CD4-positive, alpha-beta T cell (primary cell): ENCODE results near the gene GNA12. TPM values are rescaled to one million over a fixed set of nuclear protein-coding genes. Genes with fewer than 3 reads are reported as not detected.

Experiments used
- ATAC-seq: fragments of 200-7000 bp; cut with Tn5 transposase; one replicate; pipeline ENCODE4 v1.10.0; 2022; ENCODE audit warnings: mild to moderate bottlenecking; ENCODE audit not compliant: poor library complexity
- CTCF ChIA-PET: fragments of 350-600 bp; sonication (Branson Sonifier 250); formaldehyde crosslinking; loops from one replicate; lab custom pipeline; 2021; ENCODE audit warnings: antibody characterized with exemption, inconsistent platforms; lab: Charles Lee
- POLR2A ChIA-PET: fragments of 350-600 bp; sonication (Branson Sonifier 250); formaldehyde crosslinking; loops from one replicate; lab custom pipeline; 2021; ENCODE audit warnings: antibody characterized with exemption, inconsistent platforms; lab: Charles Lee
- DNase-seq, 14 experiments: peaks; one replicate each; pipeline ENCODE4 v3.0.0-alpha.2; 2013 to 2020; ENCODE audit warnings: mixed read lengths in 2 of 14
- H3K27ac ChIP-seq, 2 donors: one replicate each; pipeline versions ENCODE4 v1.5.1 to v1.7.0; 2013; ENCODE audit warnings: low read length in 2 of 2, low read depth in 1 of 2, mild to moderate bottlenecking in 1 of 2
- H3K27me3 ChIP-seq, 2 experiments: 1 replicate in 1 of 2; 2 replicates in 1 of 2; pipeline versions ENCODE4 v1.6.1 to v1.7.0; 2013; ENCODE audit warnings: low read length in 2 of 2, control low read depth in 1 of 2, mild to moderate bottlenecking in 1 of 2, moderate library complexity in 1 of 2; ENCODE audit not compliant: insufficient read depth in 2 of 2, control insufficient read depth in 1 of 2
- H3K36me3 ChIP-seq: one replicate; pipeline ENCODE4 v1.6.1; 2013; ENCODE audit warnings: low read length, control low read depth; ENCODE audit not compliant: insufficient read depth
- H3K4me1 ChIP-seq: one replicate; pipeline ENCODE4 v1.6.1; 2013; ENCODE audit warnings: low read length, control low read depth; ENCODE audit not compliant: insufficient read depth
- H3K4me3 ChIP-seq: one replicate; pipeline ENCODE4 v1.5.1; 2013; ENCODE audit warnings: mild to moderate bottlenecking, low read length, moderate library complexity
- H3K9me3 ChIP-seq, 2 experiments: 1 replicate in 1 of 2; 2 replicates in 1 of 2; pipeline versions ENCODE4 v1.6.1 to v1.7.0; 2013; ENCODE audit warnings: low read length in 2 of 2, mild to moderate bottlenecking in 2 of 2, control low read depth in 1 of 2, moderate library complexity in 1 of 2; ENCODE audit not compliant: control insufficient read depth in 1 of 2, insufficient read depth in 1 of 2
- H3K27ac Mint-ChIP-seq: one replicate; pipeline ENCODE4 v1.8.0; 2020; ENCODE audit warnings: mixed read lengths
- H3K27me3 Mint-ChIP-seq: one replicate; pipeline ENCODE4 v1.8.0; 2021; ENCODE audit warnings: mixed read lengths
- H3K36me3 Mint-ChIP-seq: one replicate; pipeline ENCODE4 v1.8.0; 2021; ENCODE audit warnings: low read depth, mixed read lengths
- H3K4me1 Mint-ChIP-seq: one replicate; pipeline ENCODE4 v1.8.0; 2021; ENCODE audit warnings: low read depth, mixed read lengths
- H3K4me3 Mint-ChIP-seq: one replicate; pipeline ENCODE4 v1.8.0; 2020; ENCODE audit warnings: mild to moderate bottlenecking, mixed read lengths
- H3K9me3 Mint-ChIP-seq: one replicate; pipeline ENCODE4 v1.8.0; 2020; ENCODE audit warnings: mixed read lengths
- intact Hi-C, 2 experiments: fragments of 100-400 bp; cut with DNase I in 1 of 2; cut with micrococcal nuclease in 1 of 2; formaldehyde crosslinking; loops; one replicate each; pipeline versions ENCODE4 v1.15.1 to v1.9.0; 2023 to 2025; cut with DNase I, micrococcal nuclease
- total RNA-seq, 174 experiments: library from RNA in 2 of 174; stranded (reverse) in 2 of 174; gene quantifications; one replicate each; pipeline ENCODE4 v1.2.3 and lab custom pipeline; 2021 to 2026
- TF ChIP-seq, protein P1 (sequence below): fragments of 200-600 bp; IDR thresholded peaks from one replicate; pipeline ENCODE4 v1.8.0; 2022; ENCODE audit warnings: antibody characterized with exemption, mild to moderate bottlenecking

The GNA12 gene
- total RNA-seq, 2 experiments from 2014 or later, result 16.0 to 16.1 TPM

DNA sequence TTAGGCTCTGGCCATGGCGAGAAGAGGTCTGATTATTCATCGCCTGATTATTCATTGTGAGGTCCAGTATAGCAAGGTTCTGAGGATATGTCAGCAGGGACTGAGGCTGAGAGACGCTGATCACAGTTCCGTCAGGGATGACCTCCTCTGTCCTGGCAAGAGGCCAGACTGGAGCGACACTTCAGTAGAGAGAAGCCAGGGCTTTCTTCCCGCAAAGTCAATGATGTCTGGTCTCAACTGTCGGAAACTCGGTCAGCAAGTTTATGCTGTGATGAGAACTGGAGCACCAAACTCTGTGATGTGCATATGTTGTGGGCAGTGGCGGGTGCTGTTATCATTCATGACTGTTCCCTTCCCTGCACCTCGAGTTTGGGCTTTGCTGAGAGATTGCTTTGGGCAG lies 29.0 kb upstream of the GNA12 start:
- DNase-seq (no peak), ATAC-seq (no peak)
- no peaks in the 10 kb centered on the region for H3K27me3 ChIP-seq
- H3K4me1 ChIP-seq, result peaks cover 34% of the 10 kb centered on the region
- no peaks in the 10 kb centered on the region for H3K9me3 Mint-ChIP-seq
- H3K9me3 ChIP-seq, result no peaks in the 10 kb centered on the region
- ChIA-PET POLR2A (no interaction called here), CTCF (no interaction called here)
- peak overlapping the region; percentile 81 for H3K27ac Mint-ChIP-seq
- peak overlapping the region; percentile 20 for H3K4me3 Mint-ChIP-seq
- H3K4me3 ChIP-seq, result no peak overlapping the region
- no peaks in the 10 kb centered on the region for H3K27me3 Mint-ChIP-seq
- no peaks in the 10 kb centered on the region for H3K36me3 ChIP-seq
- TF ChIP-seq, protein P1, sequence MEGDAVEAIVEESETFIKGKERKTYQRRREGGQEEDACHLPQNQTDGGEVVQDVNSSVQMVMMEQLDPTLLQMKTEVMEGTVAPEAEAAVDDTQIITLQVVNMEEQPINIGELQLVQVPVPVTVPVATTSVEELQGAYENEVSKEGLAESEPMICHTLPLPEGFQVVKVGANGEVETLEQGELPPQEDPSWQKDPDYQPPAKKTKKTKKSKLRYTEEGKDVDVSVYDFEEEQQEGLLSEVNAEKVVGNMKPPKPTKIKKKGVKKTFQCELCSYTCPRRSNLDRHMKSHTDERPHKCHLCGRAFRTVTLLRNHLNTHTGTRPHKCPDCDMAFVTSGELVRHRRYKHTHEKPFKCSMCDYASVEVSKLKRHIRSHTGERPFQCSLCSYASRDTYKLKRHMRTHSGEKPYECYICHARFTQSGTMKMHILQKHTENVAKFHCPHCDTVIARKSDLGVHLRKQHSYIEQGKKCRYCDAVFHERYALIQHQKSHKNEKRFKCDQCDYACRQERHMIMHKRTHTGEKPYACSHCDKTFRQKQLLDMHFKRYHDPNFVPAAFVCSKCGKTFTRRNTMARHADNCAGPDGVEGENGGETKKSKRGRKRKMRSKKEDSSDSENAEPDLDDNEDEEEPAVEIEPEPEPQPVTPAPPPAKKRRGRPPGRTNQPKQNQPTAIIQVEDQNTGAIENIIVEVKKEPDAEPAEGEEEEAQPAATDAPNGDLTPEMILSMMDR, result no peak
- H3K4me1 Mint-ChIP-seq, result peaks cover 69% of the 10 kb centered on the region
- intact Hi-C loops, result no loop called here
- no peak overlapping the region for H3K27ac ChIP-seq
- H3K36me3 Mint-ChIP-seq, result no peaks in the 10 kb centered on the region

GRCh38 chr7:2872296-2872874 lies 28.3 kb upstream of the GNA12 start:
- H3K27ac ChIP-seq, result peak overlapping the region in 1 of 2 donors; percentile 55
- Mint-ChIP-seq H3K4me3 (no peak overlapping the region), H3K27me3 (no peaks in the 10 kb centered on the region), H3K4me1 (peaks cover 67% of the 10 kb centered on the region), H3K9me3 (no peaks in the 10 kb centered on the region), H3K36me3 (no peaks in the 10 kb centered on the region), H3K27ac (peak overlapping the region; percentile 81)
- no peak overlapping the region for H3K4me3 ChIP-seq
- ChIA-PET POLR2A (interaction anchor here (1.0 kb wide), 1 partner anchor 223 kb away, joined by 4 read pairs; no protein-coding TSS in a partner anchor), CTCF (no interaction called here)
- DNase-seq, result no peak
- no peaks in the 10 kb centered on the region for H3K27me3 ChIP-seq
- intact Hi-C loops, result no loop called here
- no peaks in the 10 kb centered on the region for H3K9me3 ChIP-seq
- ATAC-seq, result no peak
- TF ChIP-seq, protein P1, result no peak
- H3K36me3 ChIP-seq, result no peaks in the 10 kb centered on the region
- peaks cover 33% of the 10 kb centered on the region for H3K4me1 ChIP-seq

DNA sequence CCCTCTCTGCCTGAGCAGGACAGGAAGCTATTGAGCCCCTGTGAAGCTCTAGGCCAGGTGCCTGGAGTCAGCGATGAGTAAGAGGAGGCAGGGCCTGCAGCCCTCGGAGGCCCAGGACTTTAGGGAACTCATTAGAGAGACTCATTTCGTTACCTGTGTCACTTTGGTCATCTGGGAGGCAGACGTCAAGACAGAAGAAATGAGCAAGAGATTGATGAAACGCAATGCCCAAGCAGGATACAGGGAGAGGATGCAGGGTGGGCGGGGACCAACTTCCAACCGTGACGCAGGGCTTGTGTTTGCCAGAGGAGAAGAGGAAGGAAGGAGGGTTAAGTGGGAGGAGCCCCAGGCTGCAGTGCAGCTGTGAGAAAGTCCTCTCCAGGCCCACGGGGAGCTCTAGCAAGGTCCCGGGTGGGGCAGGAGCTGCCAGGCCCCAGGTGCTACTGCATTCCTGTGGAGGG lies 26.4 kb upstream of the GNA12 start:
- CTCF ChIA-PET, result no interaction called here
- DNase-seq (peak in 13 of 14 experiments; percentile 24 to 81 (median 55)), ATAC-seq (peak; percentile 92)
- no peaks in the 10 kb centered on the region for H3K36me3 Mint-ChIP-seq
- H3K9me3 Mint-ChIP-seq, result no peaks in the 10 kb centered on the region
- no peaks in the 10 kb centered on the region for H3K9me3 ChIP-seq
- no peaks in the 10 kb centered on the region for H3K36me3 ChIP-seq
- peak overlapping the region; percentile 81 for H3K27ac Mint-ChIP-seq
- H3K27me3 Mint-ChIP-seq, result no peaks in the 10 kb centered on the region
- H3K27ac ChIP-seq, result peak overlapping the region; percentile 5 to 45
- POLR2A ChIA-PET, result interaction anchor here (0.6 to 0.9 kb wide), 2 partner anchors 12 to 140 kb away, joined by 3 read pairs; no protein-coding TSS in a partner anchor
- no peaks in the 10 kb centered on the region for H3K27me3 ChIP-seq
- peak overlapping the region; percentile 58 for H3K4me3 ChIP-seq
- H3K4me3 Mint-ChIP-seq, result peak overlapping the region; percentile 86
- TF ChIP-seq, protein P1, result no peak
- peaks cover 63% of the 10 kb centered on the region for H3K4me1 Mint-ChIP-seq
- intact Hi-C loops, result no loop called here
- H3K4me1 ChIP-seq, result peaks cover 33% of the 10 kb centered on the region
